Peyer's patch (tissue), 4 donors: ENCODE results near the gene TMPRSS3. TPM values are rescaled to one million over a fixed set of nuclear protein-coding genes. Genes with fewer than 3 reads are reported as not detected.

Experiments
- DNase-seq, 3 donors: peaks; one replicate each; pipeline ENCODE4 v3.0.0-alpha.2; 2017 to 2019
- H3K27ac ChIP-seq, 4 donors: fragments of 200-600 bp; sonication (generic); one replicate each; pipeline ENCODE4 v1.5.1; 2016 to 2019
- H3K27me3 ChIP-seq, 2 donors: fragments of 200-600 bp; sonication (generic); one replicate each; pipeline ENCODE4 v1.5.1; 2019
- H3K36me3 ChIP-seq, 3 donors: fragments of 200-600 bp; sonication (generic); one replicate each; pipeline ENCODE4 v1.5.1; 2016 to 2019
- H3K4me1 ChIP-seq, 4 donors: fragments of 200-600 bp; sonication (generic); one replicate each; pipeline ENCODE4 v1.5.1; 2016 to 2019
- H3K4me3 ChIP-seq, 4 donors: fragments of 200-600 bp; sonication (generic); 1 replicate in 3 of 4; 2 replicates in 1 of 4; pipeline ENCODE4 v1.5.1; 2016 to 2019; ENCODE audit warnings: mild to moderate bottlenecking in 1 of 4
- H3K9me3 ChIP-seq, 4 donors: fragments of 200-600 bp; sonication (generic); one replicate each; pipeline ENCODE4 v1.5.1; 2016 to 2019; ENCODE audit warnings: mild to moderate bottlenecking in 1 of 4
- POLR2A ChIP-seq, 2 donors: fragments of 450-650 bp; IDR thresholded peaks; one replicate each; pipeline ENCODE4 v1.5.1; 2017; ENCODE audit warnings: antibody characterized with exemption in 2 of 2, mild to moderate bottlenecking in 2 of 2, moderate library complexity in 2 of 2
- total RNA-seq, 4 donors: library from RNA; depleted of rRNA; stranded (reverse); fragments of >200 nt; gene quantifications; one replicate each; pipeline ENCODE4 v1.1.0, GENCODE V29; 2016
- TF ChIP-seq, protein P1 (sequence below), 6 experiments: fragments of 450-650 bp in 4 of 6; fragments of 200-600 bp in 2 of 6; sonication (generic) in 1 of 6; IDR thresholded peaks; one replicate each; pipeline ENCODE4 v1.5.1; 2017 to 2019; ENCODE audit warnings: antibody characterized with exemption in 6 of 6, mild to moderate bottlenecking in 3 of 6, moderate library complexity in 1 of 6

TMPRSS3 gene
- total RNA-seq, 4 donors from 2014 or later = 0.54 to 2.5 TPM; not detected in 2

DNA sequence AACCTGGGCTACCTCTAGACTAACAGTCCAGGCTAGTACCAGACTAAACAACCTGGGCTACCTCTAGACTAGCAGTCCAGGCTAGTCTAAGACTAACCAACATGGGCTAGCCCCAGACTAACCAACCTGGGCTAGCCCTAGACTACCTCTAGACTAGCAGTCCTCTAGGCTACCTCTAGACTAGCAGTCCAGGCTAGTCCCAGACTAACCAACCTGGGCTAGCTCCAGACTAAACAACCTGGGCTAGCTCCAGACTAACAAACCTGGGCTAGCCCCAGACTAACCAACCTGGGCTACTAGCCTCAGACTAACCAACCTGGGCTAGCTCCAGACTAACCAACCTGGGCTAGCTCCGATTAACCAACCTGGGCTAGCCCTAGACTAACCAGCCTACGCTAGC is 47.1 kb downstream of the TMPRSS3 start:
- no peak overlapping the region for H3K4me3 ChIP-seq
- no peak for DNase-seq
- H3K4me1 ChIP-seq = no peaks in the 10 kb centered on the region
- no peaks in the 10 kb centered on the region for H3K27me3 ChIP-seq
- H3K36me3 ChIP-seq = no peaks in the 10 kb centered on the region
- TF ChIP-seq, protein P1, sequence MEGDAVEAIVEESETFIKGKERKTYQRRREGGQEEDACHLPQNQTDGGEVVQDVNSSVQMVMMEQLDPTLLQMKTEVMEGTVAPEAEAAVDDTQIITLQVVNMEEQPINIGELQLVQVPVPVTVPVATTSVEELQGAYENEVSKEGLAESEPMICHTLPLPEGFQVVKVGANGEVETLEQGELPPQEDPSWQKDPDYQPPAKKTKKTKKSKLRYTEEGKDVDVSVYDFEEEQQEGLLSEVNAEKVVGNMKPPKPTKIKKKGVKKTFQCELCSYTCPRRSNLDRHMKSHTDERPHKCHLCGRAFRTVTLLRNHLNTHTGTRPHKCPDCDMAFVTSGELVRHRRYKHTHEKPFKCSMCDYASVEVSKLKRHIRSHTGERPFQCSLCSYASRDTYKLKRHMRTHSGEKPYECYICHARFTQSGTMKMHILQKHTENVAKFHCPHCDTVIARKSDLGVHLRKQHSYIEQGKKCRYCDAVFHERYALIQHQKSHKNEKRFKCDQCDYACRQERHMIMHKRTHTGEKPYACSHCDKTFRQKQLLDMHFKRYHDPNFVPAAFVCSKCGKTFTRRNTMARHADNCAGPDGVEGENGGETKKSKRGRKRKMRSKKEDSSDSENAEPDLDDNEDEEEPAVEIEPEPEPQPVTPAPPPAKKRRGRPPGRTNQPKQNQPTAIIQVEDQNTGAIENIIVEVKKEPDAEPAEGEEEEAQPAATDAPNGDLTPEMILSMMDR (IDR thresholded peaks at IDR 0.05) = no peak
- TF ChIP-seq POLR2A (IDR thresholded peaks at IDR 0.05) = no peak
- H3K27ac ChIP-seq = no peak overlapping the region
- no peaks in the 10 kb centered on the region for H3K9me3 ChIP-seq

DNA sequence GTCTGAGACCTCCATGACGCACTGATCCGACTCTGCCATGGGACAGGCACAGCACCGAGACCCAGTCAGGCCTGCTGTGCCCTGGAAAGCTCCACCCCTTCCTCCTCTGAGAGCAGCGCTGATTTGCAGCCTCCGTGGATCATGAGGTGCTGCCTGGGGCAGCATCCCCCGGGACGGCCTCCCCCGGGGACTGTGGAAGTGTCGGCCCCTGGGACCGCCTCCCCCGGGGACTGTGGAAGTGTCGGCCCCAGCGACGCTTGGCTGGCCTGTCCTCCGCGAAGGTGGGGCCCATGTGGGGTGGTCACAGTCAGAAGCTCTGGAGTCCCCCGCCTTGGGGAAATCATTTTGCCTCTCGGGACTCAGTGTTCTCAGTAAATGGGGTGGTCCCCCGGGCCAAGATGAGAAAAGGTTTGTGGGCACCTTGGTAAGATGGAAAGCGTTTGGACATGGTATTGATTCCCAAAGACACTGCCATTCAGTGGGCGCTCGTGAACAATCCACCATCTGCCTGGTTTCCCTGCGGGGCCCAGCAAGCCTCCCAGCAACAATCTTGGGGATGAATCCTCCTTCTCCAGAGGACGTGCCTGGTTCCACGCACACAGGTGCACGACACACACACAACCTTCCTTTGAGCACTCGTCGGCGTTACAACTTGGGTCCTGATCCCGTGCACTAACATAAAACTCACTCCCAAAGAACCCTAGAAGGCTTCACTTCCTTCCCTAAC is 48.1 kb downstream of the TMPRSS3 start:
- Histone ChIP-seq H3K4me1 (no peaks in the 10 kb centered on the region), H3K4me3 (no peak overlapping the region), H3K36me3 (no peaks in the 10 kb centered on the region), H3K27me3 (no peaks in the 10 kb centered on the region), H3K27ac (no peak overlapping the region), H3K9me3 (no peaks in the 10 kb centered on the region)
- no peak for DNase-seq
- no peak for TF ChIP-seq POLR2A (IDR thresholded peaks at IDR 0.05)
- TF ChIP-seq, protein P1 (IDR thresholded peaks at IDR 0.05) = no peak

DNA sequence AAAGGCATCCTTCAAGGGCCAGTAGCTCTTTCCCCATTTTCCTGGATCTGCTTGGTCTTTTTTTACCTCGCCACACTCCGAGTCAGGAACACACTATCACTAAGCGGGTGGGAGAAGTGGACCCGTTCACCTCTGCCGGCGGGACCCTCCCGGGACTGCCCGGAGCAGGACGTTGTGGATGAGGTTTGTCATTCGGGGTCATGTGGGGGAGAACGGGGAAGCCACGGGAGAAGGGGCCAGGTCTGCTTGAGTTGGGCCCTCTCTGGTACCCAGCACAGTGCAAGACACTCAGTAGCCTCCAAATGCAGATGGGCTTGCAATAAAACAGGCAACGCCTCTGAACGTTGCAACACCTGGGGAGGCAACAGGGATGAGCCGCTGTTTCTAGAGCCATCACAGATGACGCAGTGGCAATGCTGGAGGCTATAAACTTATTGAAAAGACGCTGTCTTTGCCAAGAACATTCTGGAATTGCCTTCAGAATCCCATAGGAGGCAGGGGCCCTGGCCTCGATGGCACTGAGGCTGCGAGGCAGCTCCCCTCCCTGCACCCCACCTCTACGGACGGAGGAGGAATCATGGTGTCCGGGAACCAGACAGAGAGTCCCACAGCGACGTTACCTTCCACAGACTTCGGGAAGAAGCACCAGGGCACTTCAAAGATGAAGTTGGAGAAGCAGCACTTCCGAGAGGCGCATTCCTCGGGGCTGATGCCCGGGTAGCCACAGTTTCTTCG is 48.8 kb downstream of the TMPRSS3 start:
- TF ChIP-seq, protein P1 (IDR thresholded peaks at IDR 0.05) = no peak
- TF ChIP-seq POLR2A (IDR thresholded peaks at IDR 0.05) = no peak
- H3K9me3 ChIP-seq = no peaks in the 10 kb centered on the region
- no peak overlapping the region for H3K27ac ChIP-seq
- no peaks in the 10 kb centered on the region for H3K36me3 ChIP-seq
- no peak overlapping the region for H3K4me3 ChIP-seq
- no peak for DNase-seq
- no peaks in the 10 kb centered on the region for H3K4me1 ChIP-seq
- H3K27me3 ChIP-seq = no peaks in the 10 kb centered on the region

DNA sequence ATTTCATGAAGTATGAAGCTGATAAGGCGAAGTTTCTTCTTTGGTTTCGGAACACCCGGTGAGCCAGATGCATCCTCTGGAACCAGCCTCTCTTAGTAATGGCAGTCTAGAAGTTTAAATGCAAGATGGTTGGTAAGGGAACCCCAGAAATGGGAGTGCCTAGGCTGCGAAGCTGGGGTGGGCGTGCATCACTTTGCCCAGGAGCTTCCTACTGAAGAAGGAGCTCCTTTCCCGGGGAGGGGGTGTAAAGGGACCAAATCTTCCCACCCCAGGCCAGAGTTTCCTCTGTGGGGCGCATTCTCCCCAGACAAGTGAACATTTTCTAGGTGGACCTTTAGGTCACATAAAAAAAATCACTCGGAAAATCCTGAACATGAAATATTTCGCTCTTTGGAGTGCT is 49.4 kb downstream of the TMPRSS3 start:
- no peaks in the 10 kb centered on the region for H3K36me3 ChIP-seq
- no peak for DNase-seq
- H3K27ac ChIP-seq = no peak overlapping the region
- H3K4me3 ChIP-seq = no peak overlapping the region
- H3K4me1 ChIP-seq = no peaks in the 10 kb centered on the region
- H3K9me3 ChIP-seq = no peaks in the 10 kb centered on the region
- no peaks in the 10 kb centered on the region for H3K27me3 ChIP-seq
- TF ChIP-seq POLR2A (IDR thresholded peaks at IDR 0.05) = no peak
- TF ChIP-seq, protein P1 (IDR thresholded peaks at IDR 0.05) = no peak

DNA sequence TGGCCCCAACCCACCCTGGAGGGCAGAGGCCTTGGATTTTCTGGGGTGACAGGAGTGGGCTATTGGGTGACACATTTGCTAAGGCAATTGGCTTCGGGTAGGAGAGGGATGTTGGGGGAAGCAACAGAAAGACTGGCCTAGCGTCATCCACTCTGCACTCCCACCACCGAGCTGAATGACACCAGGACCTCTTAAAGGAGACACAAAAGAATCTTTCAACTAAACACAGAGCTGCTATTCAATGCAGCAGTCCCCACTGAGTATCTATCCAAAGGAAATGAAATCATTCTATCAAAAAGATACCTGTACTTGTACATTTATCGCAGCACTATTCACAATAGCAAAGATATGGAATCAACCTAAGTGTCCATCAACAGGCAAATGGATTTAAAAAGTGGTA is 51.2 kb downstream of the TMPRSS3 start:
- no peak for DNase-seq
- Histone ChIP-seq H3K27me3 (no peaks in the 10 kb centered on the region), H3K9me3 (no peaks in the 10 kb centered on the region), H3K36me3 (no peaks in the 10 kb centered on the region), H3K27ac (no peak overlapping the region), H3K4me1 (no peaks in the 10 kb centered on the region), H3K4me3 (no peak overlapping the region)
- no peak for TF ChIP-seq POLR2A (IDR thresholded peaks at IDR 0.05)
- TF ChIP-seq, protein P1 (IDR thresholded peaks at IDR 0.05) = no peak
